HG03442 (cell line): ENCODE measurements around the gene CCDC195.

Experiments
- ATAC-seq: cut with Tn5 transposase; IDR thresholded peaks from one replicate; pipeline ENCODE4 v1.9.1; 2021; ENCODE audit warnings: mild to moderate bottlenecking, moderate library complexity; ENCODE audit not compliant: unreplicated experiment

Gene CCDC195

GRCh38 chr2:224716201-224716600, at the start of gene CCDC195:
CCDC195 (minus strand) TSS chr2:224716365; CDS start chr2:224716365, 0 bp downstream.
- ATAC-seq = no peak

- peak; percentile 80 for ATAC-seq
Observed at GRCh38 chr2:224764565-224765236, 48.5 kb upstream of the CCDC195 start.

GRCh38 chr2:224757934-224758548, 41.9 kb upstream of the CCDC195 start:
- no peak for ATAC-seq

- ATAC-seq = no peak
Observed at GRCh38 chr2:224753743-224754540, 37.8 kb upstream of the CCDC195 start.

- peak; percentile 49 for ATAC-seq
Observed at GRCh38 chr2:224751996-224752698, 36.0 kb upstream of the CCDC195 start.

- no peak for ATAC-seq
Observed at GRCh38 chr2:224749136-224749535, 33.0 kb upstream of the CCDC195 start.

GRCh38 chr2:224747765-224748164, 31.6 kb upstream of the CCDC195 start:
- no peak for ATAC-seq

- no peak for ATAC-seq
Observed at GRCh38 chr2:224736227-224736626, 20.1 kb upstream of the CCDC195 start.

GRCh38 chr2:224734949-224735348, 18.8 kb upstream of the CCDC195 start:
- no peak for ATAC-seq

- ATAC-seq = no peak
Observed at GRCh38 chr2:224731665-224732064, 15.5 kb upstream of the CCDC195 start.

- no peak for ATAC-seq
Observed at GRCh38 chr2:224729435-224729834, 13.3 kb upstream of the CCDC195 start.

- ATAC-seq = no peak
Observed at GRCh38 chr2:224724331-224724730, 8.2 kb upstream of the CCDC195 start.

- peak; percentile 96 for ATAC-seq
Observed at GRCh38 chr2:224723586-224724217, 7.5 kb upstream of the CCDC195 start.

- ATAC-seq = no peak
Observed at GRCh38 chr2:224722770-224723169, 6.6 kb upstream of the CCDC195 start.

- no peak for ATAC-seq
Observed at GRCh38 chr2:224722250-224722649, 6.1 kb upstream of the CCDC195 start.

GRCh38 chr2:224716921-224717320, 756 bp upstream of the CCDC195 start:
- ATAC-seq = no peak

- ATAC-seq = no peak
Observed at GRCh38 chr2:224711859-224712665, 4.1 kb downstream of the CCDC195 start.

- ATAC-seq = no peak
Observed at GRCh38 chr2:224711381-224711780, 4.8 kb downstream of the CCDC195 start.

GRCh38 chr2:224709301-224709700, 6.9 kb downstream of the CCDC195 start:
- ATAC-seq = no peak

- no peak for ATAC-seq
Observed at GRCh38 chr2:224694502-224694901, 21.7 kb downstream of the CCDC195 start.
